Activated CD8-positive, alpha-beta memory T cell treated with anti-CD3 and anti-CD28 coated beads, Interleukin-2, amount 50 U/mL, for 1 hour (primary cell): ENCODE results near the gene ADAM12.

Experiments used
- DNase-seq: peaks from one replicate; pipeline ENCODE4 v3.0.0-alpha.2; 2020; ENCODE audit errors: extremely low read depth

The ADAM12 gene

GRCh38 chr10:126210051-126210651 is 178.1 kb downstream of the ADAM12 start:
- DNase-seq: no peak

- DNase-seq: no peak
Observed at GRCh38 chr10:126209451-126209850, 178.8 kb downstream of the ADAM12 start.

- DNase-seq: no peak
Observed at GRCh38 chr10:126208726-126209302, 179.5 kb downstream of the ADAM12 start.

- no peak for DNase-seq
Observed at GRCh38 chr10:126207851-126208250, 180.4 kb downstream of the ADAM12 start.

- no peak for DNase-seq
Observed at GRCh38 chr10:126207313-126207771, 180.9 kb downstream of the ADAM12 start.

- DNase-seq: no peak
Observed at GRCh38 chr10:126205486-126206205, 182.6 kb downstream of the ADAM12 start.

GRCh38 chr10:126204320-126204719 is 184.0 kb downstream of the ADAM12 start:
- DNase-seq: no peak

GRCh38 chr10:126203746-126204145 is 184.5 kb downstream of the ADAM12 start:
- DNase-seq: no peak

- DNase-seq: no peak
Observed at GRCh38 chr10:126201603-126202002, 186.7 kb downstream of the ADAM12 start.

- no peak for DNase-seq
Observed at GRCh38 chr10:126199221-126199998, 188.9 kb downstream of the ADAM12 start.

- no peak for DNase-seq
Observed at GRCh38 chr10:126198681-126199080, 189.6 kb downstream of the ADAM12 start.

GRCh38 chr10:126197036-126197543 is 191.2 kb downstream of the ADAM12 start:
- DNase-seq: no peak

- no peak for DNase-seq
Observed at GRCh38 chr10:126196281-126196680, 192.0 kb downstream of the ADAM12 start.

GRCh38 chr10:126191192-126191591 is 197.1 kb downstream of the ADAM12 start:
- DNase-seq: no peak

- no peak for DNase-seq
Observed at GRCh38 chr10:126188679-126189200, 199.5 kb downstream of the ADAM12 start.

GRCh38 chr10:126187399-126187798 is 200.9 kb downstream of the ADAM12 start:
- no peak for DNase-seq

- DNase-seq: no peak
Observed at GRCh38 chr10:126186766-126187165, 201.5 kb downstream of the ADAM12 start.

- DNase-seq: no peak
Observed at GRCh38 chr10:126185676-126186447, 202.4 kb downstream of the ADAM12 start.

- no peak for DNase-seq
Observed at GRCh38 chr10:126181626-126182025, 206.7 kb downstream of the ADAM12 start.

GRCh38 chr10:126179637-126180036 is 208.6 kb downstream of the ADAM12 start:
- no peak for DNase-seq

GRCh38 chr10:126177417-126178030 is 210.8 kb downstream of the ADAM12 start:
- no peak for DNase-seq
